GM19099 (cell line): ENCODE measurements around the gene PRRT2.

ENCODE experiments used
- POLR2A ChIP-seq: IDR thresholded peaks from 3 replicates; pipeline ENCODE4 v1.6.1; 2011; ENCODE audit warnings: low read depth; ENCODE audit not compliant: insufficient read length; ENCODE audit errors: extremely low read depth

PRRT2 gene

DNA sequence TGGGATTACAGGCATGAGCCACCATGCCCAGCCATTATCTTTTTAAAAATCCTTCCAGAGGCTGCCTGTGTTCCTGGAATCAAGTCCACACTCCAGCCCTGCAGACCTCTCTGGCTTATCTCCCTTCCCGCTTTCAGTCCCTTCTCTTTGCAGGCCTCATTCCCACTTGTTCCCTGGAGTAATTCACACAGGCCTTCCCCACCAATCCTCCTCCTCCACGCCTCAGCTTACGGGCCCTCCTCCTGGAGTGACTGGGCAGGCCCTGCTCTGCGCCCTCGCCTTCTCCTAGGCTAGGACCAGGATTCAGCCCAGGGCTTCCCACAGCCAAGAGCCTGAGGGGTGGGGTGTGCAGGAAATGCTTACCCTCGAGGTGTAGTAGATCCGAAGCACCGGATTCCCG, 48.2 kb downstream of the PRRT2 start:
- TF ChIP-seq POLR2A: no peak

DNA sequence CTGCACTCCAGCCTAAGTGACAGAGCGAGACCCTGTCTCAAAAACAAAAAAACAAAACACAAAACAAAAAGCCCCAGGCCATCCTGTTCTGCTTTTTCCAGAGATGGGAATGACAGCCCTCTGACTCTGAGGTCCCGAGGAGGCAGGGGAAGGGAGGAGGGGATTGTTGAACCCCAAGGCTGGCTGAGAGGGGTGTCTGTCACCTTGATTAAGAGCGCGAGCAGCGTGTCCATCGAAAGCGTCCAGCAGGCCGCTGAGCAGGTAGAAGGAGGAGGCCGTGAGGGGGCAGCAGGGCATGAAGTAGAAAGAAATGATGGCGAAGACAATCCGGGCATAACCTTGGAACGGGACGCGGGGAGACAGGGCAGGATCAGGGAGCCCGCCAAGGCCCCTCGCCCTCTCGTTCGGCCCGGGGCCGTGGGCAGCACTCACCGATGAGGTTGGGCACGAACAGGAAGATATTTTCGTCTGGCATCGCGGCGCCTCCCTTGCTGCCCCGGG, 50.4 kb downstream of the PRRT2 start:
- TF ChIP-seq POLR2A: no peak

DNA sequence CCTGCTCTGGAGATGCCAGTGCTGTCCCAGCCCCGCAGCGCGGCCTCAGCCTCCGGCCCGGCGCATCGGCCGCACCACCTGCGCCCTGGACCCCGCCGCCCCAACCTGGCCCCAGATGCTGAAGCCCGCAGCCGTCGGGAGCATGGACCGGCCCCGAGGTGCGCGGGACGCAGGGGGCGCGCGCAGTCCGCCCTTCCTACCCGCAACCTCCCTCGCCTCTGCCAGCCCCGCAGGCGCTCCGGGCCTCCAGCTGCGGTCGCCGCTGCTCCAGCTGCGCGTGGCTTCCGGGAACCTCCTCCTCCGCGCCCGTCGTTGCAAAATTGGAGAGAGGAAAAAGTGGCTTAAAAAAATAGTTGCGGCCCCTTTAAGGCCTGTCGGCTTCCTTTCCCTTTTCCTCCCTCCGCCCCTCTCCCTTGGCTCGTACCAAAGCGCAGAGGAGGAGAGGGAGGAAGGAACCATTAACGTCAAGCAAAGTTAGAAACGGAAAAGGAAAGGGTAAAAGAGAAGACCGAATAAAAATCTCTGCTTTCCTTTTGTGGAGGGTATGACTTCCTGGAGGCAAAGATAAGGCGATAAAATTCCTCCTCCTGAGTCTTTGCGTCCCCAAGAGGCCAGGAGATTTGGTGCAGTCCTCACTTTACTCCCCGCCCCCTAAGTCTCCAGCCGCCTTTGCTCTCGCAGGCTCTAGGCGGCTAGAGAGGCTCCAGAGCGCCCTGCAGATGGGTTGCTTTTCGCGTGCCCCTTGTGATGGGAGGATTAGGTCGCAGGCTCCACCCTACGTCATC, 51.1 kb downstream of the PRRT2 start, which contains the start of gene CDIPT:
Gene CDIPT (minus strand): TSS at position 343 of the 785 bp plus-strand sequence. CDS start 369 bp downstream, outside the sequence.
- no peak for TF ChIP-seq POLR2A

DNA sequence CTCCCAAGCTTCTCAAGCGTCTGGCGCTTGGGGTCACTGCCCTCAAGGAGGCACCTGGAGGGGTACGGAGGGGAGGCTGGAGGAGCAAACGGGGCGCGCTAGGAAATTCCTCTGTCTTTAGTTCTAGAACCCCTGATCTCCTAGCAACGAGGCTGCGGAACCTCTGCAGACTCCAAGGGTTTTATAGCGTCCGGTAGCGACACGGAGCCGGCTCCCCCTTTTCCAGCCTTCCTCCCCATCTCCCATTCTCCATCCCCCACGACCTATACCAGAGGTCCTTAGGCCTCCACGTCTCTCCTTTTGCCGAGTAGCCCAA, 51.6 kb downstream of the PRRT2 start:
- TF ChIP-seq POLR2A: no peak

DNA sequence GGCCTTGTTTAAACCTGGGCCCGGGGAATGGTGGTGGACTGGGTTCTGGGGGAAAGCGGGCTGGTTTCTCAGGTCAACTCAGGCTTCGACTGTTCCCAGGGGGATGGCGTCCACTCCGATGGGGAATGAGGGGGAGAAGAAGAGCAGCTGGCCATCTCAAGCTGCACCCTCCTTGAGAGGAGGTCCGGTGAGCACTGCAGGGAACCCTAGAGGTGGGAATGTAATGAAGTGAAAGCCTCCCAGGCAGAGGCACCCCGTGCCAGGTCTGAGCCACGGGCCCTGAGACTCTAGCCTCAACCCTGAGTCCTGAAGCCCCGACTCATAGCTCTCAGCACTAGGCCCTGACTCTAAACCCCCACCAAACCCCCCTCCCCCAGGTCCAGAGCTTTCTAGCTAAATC, 52.2 kb downstream of the PRRT2 start:
- TF ChIP-seq POLR2A: no peak
